Activated CD8-positive, alpha-beta memory T cell treated with anti-CD3 and anti-CD28 coated beads, Interleukin-2, amount 10 ng/mL, durations not matched to agents 7 days and 5 days (primary cell): ENCODE results near the gene COL25A1. TPM values are rescaled to one million over a fixed set of nuclear protein-coding genes. Genes with fewer than 3 reads are reported as not detected.

Experiments used
- ATAC-seq: fragments of 150-1000 bp; cut with Tn5 transposase; one replicate; pipeline ENCODE4 v1.10.0; 2021; ENCODE audit warnings: moderate library complexity
- CTCF ChIA-PET: fragments of 350-600 bp; sonication (Branson Sonifier 250); formaldehyde crosslinking; loops from one replicate; lab custom pipeline; 2021; ENCODE audit warnings: antibody characterized with exemption; lab: Charles Lee
- DNase-seq: peaks from one replicate; pipeline ENCODE4 v3.0.0-alpha.2; 2020
- H3K27ac Mint-ChIP-seq: one replicate; pipeline ENCODE4 v1.8.0; 2021; ENCODE audit warnings: mild to moderate bottlenecking, mixed read lengths
- H3K27me3 Mint-ChIP-seq: one replicate; pipeline ENCODE4 v1.8.0; 2021; ENCODE audit warnings: mixed read lengths
- H3K36me3 Mint-ChIP-seq: one replicate; pipeline ENCODE4 v1.8.0; 2021; ENCODE audit warnings: mild to moderate bottlenecking, mixed read lengths
- H3K4me1 Mint-ChIP-seq: one replicate; pipeline ENCODE4 v1.8.0; 2021; ENCODE audit warnings: mixed read lengths
- H3K4me3 Mint-ChIP-seq: one replicate; pipeline ENCODE4 v1.8.0; 2021; ENCODE audit warnings: mild to moderate bottlenecking, moderate library complexity, mixed read lengths
- H3K9me3 Mint-ChIP-seq: one replicate; pipeline ENCODE4 v1.8.0; 2022; ENCODE audit warnings: low read depth, mixed read lengths
- total RNA-seq, 2 experiments: library from RNA; stranded (reverse); gene quantifications; one replicate each; pipeline ENCODE4 v1.2.3, GENCODE V29; 2021

COL25A1 gene
- total RNA-seq, 2 experiments from 2014 or later = not detected

DNA sequence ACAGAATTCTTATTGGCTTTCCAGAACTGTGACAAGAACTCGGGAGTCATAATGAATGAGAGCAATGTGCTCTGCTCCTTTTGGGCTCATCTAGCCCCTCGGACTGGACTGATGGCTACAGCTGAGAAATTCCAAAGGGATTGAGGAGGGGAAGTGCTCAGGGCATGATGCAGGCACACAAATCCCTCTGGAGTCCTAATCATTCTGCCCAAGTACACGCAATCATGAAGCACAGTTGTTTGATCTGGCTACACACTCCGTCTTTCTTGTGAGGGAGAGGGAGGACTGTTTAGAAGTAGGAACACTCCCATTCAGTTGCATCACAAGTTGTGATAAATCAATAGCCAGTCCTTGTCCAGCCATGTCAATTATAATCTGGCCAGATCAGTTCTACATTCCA lies 237.5 kb downstream of the COL25A1 start:
- Mint-ChIP-seq H3K9me3 (no peaks in the 10 kb centered on the region), H3K4me1 (no peaks in the 10 kb centered on the region), H3K4me3 (no peak overlapping the region), H3K36me3 (no peaks in the 10 kb centered on the region), H3K27me3 (peaks cover 17% of the 10 kb centered on the region), H3K27ac (no peak overlapping the region)
- no peak for DNase-seq
- CTCF ChIA-PET = no interaction called here
- ATAC-seq = no peak

DNA sequence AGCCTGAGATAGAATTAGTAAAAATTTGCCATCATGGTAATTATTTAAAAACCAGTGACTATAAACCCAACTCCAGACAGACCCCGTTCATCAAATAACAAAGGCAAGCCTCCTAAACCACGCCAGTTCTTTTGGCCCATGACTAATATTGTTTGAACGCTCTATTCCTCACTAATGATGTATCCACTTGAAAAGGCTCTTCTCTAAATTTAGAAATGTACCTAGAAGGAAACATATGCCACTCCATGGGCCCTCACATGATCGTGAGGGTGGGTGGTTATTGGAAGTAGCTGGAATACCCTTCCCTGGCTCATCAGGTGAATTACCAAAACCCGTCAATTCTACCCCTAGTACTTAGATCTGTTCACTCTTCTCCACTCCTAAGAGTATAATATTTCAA lies 249.2 kb downstream of the COL25A1 start:
- CTCF ChIA-PET = no interaction called here
- H3K4me3 Mint-ChIP-seq = no peak overlapping the region
- DNase-seq (no peak), ATAC-seq (no peak)
- H3K27ac Mint-ChIP-seq = no peak overlapping the region
- no peaks in the 10 kb centered on the region for H3K36me3 Mint-ChIP-seq
- peaks cover 17% of the 10 kb centered on the region for H3K27me3 Mint-ChIP-seq
- H3K4me1 Mint-ChIP-seq = no peaks in the 10 kb centered on the region
- no peaks in the 10 kb centered on the region for H3K9me3 Mint-ChIP-seq

DNA sequence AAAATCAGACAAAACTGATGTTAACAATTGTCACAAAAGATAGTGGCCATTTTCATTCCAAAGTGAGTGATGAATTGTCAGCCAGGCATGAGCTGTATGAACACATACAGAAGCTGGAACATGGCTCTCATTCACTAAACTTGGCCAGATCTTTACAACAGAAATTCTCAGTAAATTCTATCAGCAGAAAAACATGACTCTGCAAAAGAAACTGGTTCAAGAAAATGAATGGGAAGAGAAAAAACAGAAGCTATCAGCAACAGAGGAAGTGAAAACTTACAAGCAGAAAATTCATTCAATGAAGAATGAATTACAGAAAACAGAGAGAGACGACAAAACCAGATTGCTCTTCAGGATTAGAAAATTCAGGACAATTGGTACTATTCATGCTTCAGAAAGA lies 249.6 kb downstream of the COL25A1 start:
- CTCF ChIA-PET = no interaction called here

DNA sequence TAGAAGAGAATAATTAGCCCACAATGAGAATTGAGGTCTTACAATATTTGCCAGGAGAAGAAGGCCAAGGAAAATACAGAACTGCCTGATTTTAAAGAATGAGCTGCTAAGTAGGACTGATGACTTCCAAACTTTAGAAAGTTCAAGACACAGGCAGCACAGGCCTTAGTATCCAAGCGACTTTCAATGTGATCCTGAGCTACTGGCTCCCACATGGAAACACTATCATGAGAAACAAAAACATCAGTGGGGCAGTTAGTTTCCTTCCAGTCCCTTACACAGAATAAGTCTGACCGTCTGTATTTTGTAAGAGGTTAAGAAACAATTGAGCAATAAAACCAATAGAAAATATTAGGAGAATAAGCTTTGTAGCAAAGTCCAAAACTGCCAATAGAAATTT lies 251.4 kb downstream of the COL25A1 start:
- Mint-ChIP-seq H3K9me3 (no peaks in the 10 kb centered on the region), H3K27me3 (peaks cover 17% of the 10 kb centered on the region), H3K4me1 (peaks cover 5% of the 10 kb centered on the region), H3K4me3 (no peak overlapping the region), H3K27ac (no peak overlapping the region), H3K36me3 (no peaks in the 10 kb centered on the region)
- CTCF ChIA-PET = no interaction called here
- DNase-seq = no peak
- no peak for ATAC-seq

More for the DNA sequence above, 249.6 kb downstream of the COL25A1 start:
- Mint-ChIP-seq H3K4me3 (no peak overlapping the region), H3K27ac (no peak overlapping the region), H3K9me3 (no peaks in the 10 kb centered on the region), H3K27me3 (peaks cover 17% of the 10 kb centered on the region), H3K4me1 (no peaks in the 10 kb centered on the region), H3K36me3 (no peaks in the 10 kb centered on the region)
- DNase-seq = no peak
- no peak for ATAC-seq

DNA sequence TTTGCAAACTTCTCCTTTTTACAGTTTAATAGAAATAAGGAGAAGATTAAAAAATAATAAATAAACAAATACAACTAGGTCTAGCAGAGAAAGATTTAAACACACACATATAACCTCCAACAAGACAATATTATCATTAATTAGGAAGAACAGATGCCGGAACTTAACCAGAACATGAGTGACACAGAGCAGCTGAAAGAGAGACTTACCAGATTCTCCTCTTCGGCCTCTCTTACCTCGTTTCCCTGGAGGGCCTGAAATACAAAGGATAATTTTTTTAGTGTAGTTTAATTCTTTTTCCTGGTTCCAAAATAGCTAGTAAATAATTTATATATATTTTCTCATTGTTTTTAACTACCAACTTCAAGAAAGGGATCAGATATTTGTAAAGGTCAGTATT lies 252.5 kb downstream of the COL25A1 start:
- CTCF ChIA-PET = interaction anchor here (0.6 kb wide), 1 partner anchor 322 kb away, joined by 3 read pairs; no protein-coding TSS in a partner anchor
- H3K4me3 Mint-ChIP-seq = no peak overlapping the region
- peaks cover 14% of the 10 kb centered on the region for H3K27me3 Mint-ChIP-seq

DNA sequence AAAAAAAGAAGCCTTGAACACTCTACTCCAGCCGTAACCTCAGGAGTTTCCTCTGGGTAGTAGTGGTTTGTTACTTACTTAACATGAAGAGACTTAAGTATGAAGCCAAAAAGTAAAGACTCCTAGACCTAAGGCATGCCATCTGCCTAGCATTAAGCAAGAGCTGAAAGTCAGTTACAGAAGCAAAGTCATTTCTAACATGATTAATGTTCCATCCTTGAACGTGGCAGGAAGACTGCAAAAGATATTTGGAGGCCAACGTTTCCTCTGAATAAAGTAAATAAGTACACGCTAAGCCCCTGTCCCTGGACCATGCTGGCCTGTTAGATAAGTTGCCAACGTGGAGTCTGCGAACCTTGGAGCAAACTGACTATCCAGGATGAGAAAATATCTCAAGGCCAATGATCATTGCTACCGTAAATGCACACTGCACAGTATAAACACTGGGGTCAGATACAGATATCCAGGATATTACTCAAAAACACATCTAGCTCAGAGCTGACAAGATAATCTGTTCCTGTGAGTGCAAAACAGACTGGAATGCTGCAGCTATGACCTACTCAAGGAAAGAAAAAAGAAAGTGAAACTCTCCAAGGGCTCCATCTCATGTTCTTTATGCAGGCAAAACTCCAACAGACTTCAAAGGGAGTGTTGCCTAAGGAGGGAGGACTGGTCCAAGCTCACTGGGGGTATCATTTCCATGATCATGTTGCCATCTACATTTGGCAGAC lies 255.8 kb downstream of the COL25A1 start:
- H3K4me3 Mint-ChIP-seq = no peak overlapping the region
- peaks cover 2% of the 10 kb centered on the region for H3K9me3 Mint-ChIP-seq
- no peak overlapping the region for H3K27ac Mint-ChIP-seq
- no peaks in the 10 kb centered on the region for H3K36me3 Mint-ChIP-seq
- peaks cover 5% of the 10 kb centered on the region for H3K4me1 Mint-ChIP-seq
- peak; percentile 9 for ATAC-seq
- peaks cover 7% of the 10 kb centered on the region for H3K27me3 Mint-ChIP-seq
- DNase-seq = no peak
- CTCF ChIA-PET = no interaction called here

More for the DNA sequence above, 252.5 kb downstream of the COL25A1 start:
- Mint-ChIP-seq H3K9me3 (no peaks in the 10 kb centered on the region), H3K36me3 (no peaks in the 10 kb centered on the region), H3K27ac (no peak overlapping the region), H3K4me1 (peaks cover 5% of the 10 kb centered on the region)
- DNase-seq (no peak), ATAC-seq (no peak)

DNA sequence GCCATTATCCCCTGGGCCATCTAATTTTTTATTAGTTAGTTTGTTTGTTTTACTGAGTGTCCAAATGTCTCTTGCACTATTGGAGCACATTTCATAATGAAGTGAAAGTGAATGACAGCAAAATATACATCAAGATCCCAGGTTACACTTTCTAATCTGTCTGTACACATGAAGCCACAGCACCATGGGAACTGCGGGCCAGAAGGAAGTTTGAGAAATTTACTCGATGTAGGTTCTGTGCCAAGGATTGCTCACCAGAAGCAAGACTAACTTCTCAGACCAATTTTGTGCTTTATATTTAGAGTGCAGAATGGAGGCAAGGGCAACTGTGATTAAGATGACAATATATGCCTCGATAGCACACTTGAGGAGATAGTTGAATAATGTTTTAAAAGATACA lies 258.0 kb downstream of the COL25A1 start:
- Mint-ChIP-seq H3K9me3 (peaks cover 2% of the 10 kb centered on the region), H3K27me3 (peaks cover 11% of the 10 kb centered on the region), H3K4me3 (no peak overlapping the region), H3K27ac (no peak overlapping the region), H3K36me3 (no peaks in the 10 kb centered on the region), H3K4me1 (peaks cover 5% of the 10 kb centered on the region)
- DNase-seq (no peak), ATAC-seq (no peak)
- CTCF ChIA-PET = no interaction called here

DNA sequence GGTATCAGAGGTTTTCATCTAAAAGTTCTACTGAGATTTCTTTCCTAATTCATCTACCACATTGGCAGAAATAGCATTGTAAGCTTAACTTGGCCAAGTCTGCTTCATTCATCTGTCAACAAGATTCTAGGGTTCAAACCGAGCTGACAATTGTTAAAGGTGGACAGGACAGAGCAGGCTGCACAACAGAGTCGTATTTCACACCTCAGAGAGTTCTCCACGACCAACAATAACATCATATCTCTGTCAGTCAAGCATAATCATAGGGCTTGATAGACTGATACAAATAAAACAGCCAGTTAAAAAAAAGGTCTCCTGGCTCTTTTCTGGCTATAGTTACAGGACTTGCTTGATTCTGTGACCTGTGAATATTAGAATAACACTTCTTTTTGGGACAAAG lies 259.2 kb downstream of the COL25A1 start:
- Mint-ChIP-seq H3K27me3 (peaks cover 16% of the 10 kb centered on the region), H3K36me3 (no peaks in the 10 kb centered on the region), H3K9me3 (peaks cover 2% of the 10 kb centered on the region), H3K4me3 (no peak overlapping the region), H3K4me1 (peaks cover 5% of the 10 kb centered on the region), H3K27ac (no peak overlapping the region)
- no peak for ATAC-seq
- CTCF ChIA-PET = no interaction called here
- DNase-seq = no peak

DNA sequence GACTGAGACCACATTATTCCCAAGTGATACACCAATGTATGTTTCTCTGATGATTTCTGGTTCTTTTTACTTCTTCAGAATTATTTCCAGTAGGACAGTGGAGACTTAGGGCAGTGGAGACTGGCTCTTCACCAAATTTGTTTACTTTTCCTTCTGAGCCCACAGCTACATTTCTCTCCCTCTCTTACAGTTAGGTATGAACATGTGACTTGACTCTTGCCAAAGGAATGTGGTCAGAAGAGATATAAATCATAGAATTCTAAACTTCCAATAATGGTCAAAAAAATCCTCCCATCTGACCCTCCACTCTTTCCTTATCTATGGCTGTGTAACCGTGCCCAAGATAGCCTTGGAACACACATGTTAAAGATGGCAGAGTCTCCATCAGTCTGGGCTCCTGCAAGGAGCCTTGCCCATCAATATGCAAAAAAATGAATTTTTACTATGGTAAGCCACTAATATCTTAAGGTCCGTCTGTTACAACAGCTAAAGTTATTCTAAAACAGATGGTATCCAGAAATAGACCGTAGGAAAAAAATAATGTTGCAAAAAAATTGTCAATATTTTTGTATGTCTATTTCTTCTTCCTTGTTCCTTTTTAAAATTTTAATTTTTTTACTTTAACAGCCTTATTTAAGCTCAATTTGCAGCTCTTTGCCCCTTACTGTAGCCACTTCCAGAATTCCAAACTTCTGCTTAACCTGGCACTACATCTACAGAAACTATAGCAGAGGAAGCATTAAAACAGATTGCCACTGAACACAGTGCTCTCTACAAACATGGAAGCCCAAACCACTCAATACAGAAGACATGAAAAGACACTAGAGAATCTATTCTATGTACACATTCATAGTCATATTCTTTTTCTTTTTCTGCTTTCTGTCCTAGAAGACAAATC lies 260.7 kb downstream of the COL25A1 start:
- DNase-seq = no peak
- no peak for ATAC-seq
- H3K27ac Mint-ChIP-seq = no peak overlapping the region
- CTCF ChIA-PET = no interaction called here
- H3K36me3 Mint-ChIP-seq = no peaks in the 10 kb centered on the region
- H3K4me3 Mint-ChIP-seq = no peak overlapping the region
- peaks cover 19% of the 10 kb centered on the region for H3K27me3 Mint-ChIP-seq
- H3K4me1 Mint-ChIP-seq = peaks cover 2% of the 10 kb centered on the region
- peaks cover 2% of the 10 kb centered on the region for H3K9me3 Mint-ChIP-seq

DNA sequence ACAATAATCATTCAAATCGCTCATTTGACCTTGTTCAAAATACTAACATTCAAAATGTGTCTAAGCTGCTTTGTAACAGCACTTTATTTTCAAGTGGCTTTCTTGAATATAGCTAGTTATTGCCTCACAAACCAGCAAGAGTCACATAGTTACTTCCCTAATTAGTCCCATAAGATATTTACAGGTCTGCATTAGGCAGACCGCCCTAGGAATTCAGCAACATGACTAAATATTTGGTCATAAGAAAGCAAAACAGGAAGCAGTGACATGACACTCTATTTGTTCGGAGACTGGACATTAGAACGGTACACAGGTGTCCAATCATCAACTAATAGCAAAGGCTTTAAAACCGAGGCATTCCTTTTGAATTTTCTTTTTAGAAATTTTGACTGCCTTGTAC lies 262.0 kb downstream of the COL25A1 start:
- no peak overlapping the region for H3K27ac Mint-ChIP-seq

DNA sequence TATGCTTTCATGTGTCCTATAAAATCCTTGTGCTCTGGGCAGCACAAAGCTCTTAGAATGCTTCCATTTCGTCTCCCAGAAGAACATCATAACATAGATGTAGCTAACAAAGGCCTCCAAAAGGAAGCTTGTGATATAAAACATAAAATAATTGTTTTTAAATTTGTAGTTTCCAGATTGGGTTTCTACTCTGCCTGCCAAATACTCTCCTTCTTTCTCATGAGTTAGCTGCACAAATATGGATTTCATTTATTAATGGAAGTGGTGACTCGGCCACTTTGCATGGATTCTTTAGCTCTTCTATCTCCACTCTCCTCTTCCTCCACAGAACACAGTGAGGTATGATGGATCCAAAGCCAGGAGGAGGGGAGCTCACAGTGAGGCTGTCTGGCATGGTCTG lies 265.4 kb downstream of the COL25A1 start:
- ATAC-seq (no peak), DNase-seq (no peak)
- H3K9me3 Mint-ChIP-seq = no peaks in the 10 kb centered on the region
- CTCF ChIA-PET = no interaction called here
- peaks cover 22% of the 10 kb centered on the region for H3K27me3 Mint-ChIP-seq
- no peaks in the 10 kb centered on the region for H3K4me1 Mint-ChIP-seq
- no peak overlapping the region for H3K27ac Mint-ChIP-seq
- no peak overlapping the region for H3K4me3 Mint-ChIP-seq
- H3K36me3 Mint-ChIP-seq = no peaks in the 10 kb centered on the region

More for the DNA sequence above, 262.0 kb downstream of the COL25A1 start:
- H3K36me3 Mint-ChIP-seq = no peaks in the 10 kb centered on the region
- ATAC-seq (no peak), DNase-seq (no peak)
- no peaks in the 10 kb centered on the region for H3K4me1 Mint-ChIP-seq
- peaks cover 2% of the 10 kb centered on the region for H3K9me3 Mint-ChIP-seq
- CTCF ChIA-PET = no interaction called here
- peaks cover 24% of the 10 kb centered on the region for H3K27me3 Mint-ChIP-seq
- no peak overlapping the region for H3K4me3 Mint-ChIP-seq

DNA sequence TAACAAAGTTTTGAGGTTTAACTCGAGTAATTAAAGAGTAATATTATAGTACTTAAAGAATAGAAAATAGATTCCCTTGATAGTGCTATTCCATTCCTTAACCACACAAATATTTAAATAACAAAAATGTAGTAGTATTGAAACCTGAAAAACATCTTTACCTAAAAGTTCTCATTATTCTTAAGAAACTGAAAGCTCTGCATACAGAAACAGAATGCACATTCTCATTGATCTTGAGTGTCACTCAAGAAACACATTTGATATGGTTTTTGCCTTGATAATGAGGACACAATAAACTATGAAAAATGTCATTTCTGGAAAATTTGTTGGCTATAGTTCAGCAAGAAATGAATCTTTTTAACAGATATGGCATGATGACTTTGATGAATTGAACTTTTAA lies 268.5 kb downstream of the COL25A1 start:
- no peak overlapping the region for H3K27ac Mint-ChIP-seq
- CTCF ChIA-PET = no interaction called here
- no peak overlapping the region for H3K4me3 Mint-ChIP-seq
- peaks cover 14% of the 10 kb centered on the region for H3K27me3 Mint-ChIP-seq
- DNase-seq = no peak
- H3K36me3 Mint-ChIP-seq = no peaks in the 10 kb centered on the region
- no peaks in the 10 kb centered on the region for H3K9me3 Mint-ChIP-seq
- ATAC-seq = no peak
- no peaks in the 10 kb centered on the region for H3K4me1 Mint-ChIP-seq

DNA sequence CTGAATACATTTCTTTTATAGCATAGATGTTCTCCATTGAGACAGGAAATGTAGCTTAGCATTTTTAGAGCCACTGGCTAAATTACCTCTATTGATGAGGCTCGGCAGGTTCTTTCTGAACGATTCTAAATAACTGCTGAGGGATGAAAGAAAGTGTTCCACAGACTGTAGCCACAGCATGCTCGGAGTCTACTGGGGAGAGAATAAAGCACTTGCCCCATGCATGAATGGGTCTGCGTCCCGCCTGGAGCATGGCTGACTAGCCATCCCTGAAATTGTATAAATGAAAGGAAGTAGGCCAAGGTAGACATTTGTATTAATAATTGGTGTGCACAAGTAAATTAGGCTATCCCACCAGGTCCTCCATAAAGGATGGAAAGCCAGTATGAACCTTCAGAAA lies 269.8 kb downstream of the COL25A1 start:
- Mint-ChIP-seq H3K4me1 (no peaks in the 10 kb centered on the region), H3K27ac (no peak overlapping the region), H3K36me3 (no peaks in the 10 kb centered on the region), H3K27me3 (peaks cover 16% of the 10 kb centered on the region), H3K4me3 (no peak overlapping the region), H3K9me3 (no peaks in the 10 kb centered on the region)
- DNase-seq (no peak), ATAC-seq (no peak)
- CTCF ChIA-PET = no interaction called here

DNA sequence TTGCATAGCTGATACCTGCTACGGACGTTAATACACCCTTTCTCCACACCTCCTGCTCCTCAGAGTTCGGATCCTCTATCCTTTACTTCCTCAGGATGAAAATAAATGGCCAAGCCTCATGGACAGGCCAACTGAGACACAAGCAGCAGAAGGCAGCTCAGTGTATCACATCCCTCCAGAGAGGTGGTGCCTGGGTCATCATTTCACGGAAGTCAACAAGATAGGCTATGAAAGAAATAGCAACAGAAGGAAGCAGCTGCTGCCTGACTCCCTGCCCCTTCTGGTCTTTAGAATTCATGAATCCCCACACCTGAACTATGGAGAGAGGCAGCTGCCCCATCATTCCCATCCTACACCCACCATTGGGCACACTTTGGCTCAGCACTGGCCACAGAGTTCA lies 272.5 kb downstream of the COL25A1 start:
- Mint-ChIP-seq H3K4me3 (no peak overlapping the region), H3K36me3 (no peaks in the 10 kb centered on the region), H3K27me3 (peaks cover 7% of the 10 kb centered on the region), H3K4me1 (no peaks in the 10 kb centered on the region), H3K27ac (no peak overlapping the region), H3K9me3 (no peaks in the 10 kb centered on the region)
- CTCF ChIA-PET = no interaction called here
- DNase-seq (no peak), ATAC-seq (no peak)
